HEK293 (cell line): ENCODE measurements around the gene CD84.

Source experiments
- CTCF ChIA-PET: fragments of 350-600 bp; formaldehyde crosslinking; extraction: SDS; loops from one replicate; lab custom pipeline; 2021; ENCODE audit warnings: antibody characterized with exemption; lab: Yijun Ruan, JAX
- POLR2A ChIA-PET: fragments of 300-600 bp; formaldehyde crosslinking; extraction: SDS; loops from one replicate; lab custom pipeline; 2020; ENCODE audit warnings: antibody characterized with exemption, inconsistent platforms; lab: Yijun Ruan, JAX
- H3K27ac ChIP-seq: fragments of 200-500 bp; sonication (Bioruptor generic); 2 replicates; pipeline ENCODE4 v1.5.1; 2014; ENCODE audit warnings: low read depth, low read length, control low read depth, inconsistent platforms; ENCODE audit errors: extremely low read depth
- H3K36me3 ChIP-seq, 2 experiments: fragments of 200-500 bp in 1 of 2; sonication (Bioruptor generic) in 1 of 2; 1 replicate in 1 of 2; 2 replicates in 1 of 2; pipeline ENCODE4 v1.5.1; 2014 to 2017; ENCODE audit warnings: inconsistent platforms in 2 of 2, low read length in 2 of 2; ENCODE audit not compliant: control insufficient read depth in 2 of 2, insufficient read depth in 1 of 2
- H3K4me1 ChIP-seq: fragments of 200-500 bp; sonication (Bioruptor generic); 2 replicates; pipeline ENCODE4 v1.5.1; 2014; ENCODE audit warnings: mild to moderate bottlenecking, low read length, inconsistent platforms; ENCODE audit not compliant: control insufficient read depth, insufficient read depth
- H3K4me3 ChIP-seq: 2 replicates; pipeline ENCODE4 v1.5.1; 2011; ENCODE audit warnings: low read depth, mild to moderate bottlenecking, control low read depth, low read length, moderate library complexity
- H3K9me3 ChIP-seq: fragments of 200-500 bp; sonication (Bioruptor generic); 2 replicates; pipeline ENCODE4 v1.5.1; 2014; ENCODE audit warnings: low read depth, low read length, inconsistent platforms; ENCODE audit not compliant: control insufficient read depth, insufficient read depth
- GLI2 ChIP-seq: fragments of 450-650 bp; formaldehyde crosslinking; IDR thresholded peaks from 2 replicates; pipeline ENCODE4; 2017; ENCODE audit warnings: missing biosample characterization, missing genetic modification characterization, low read depth, borderline replicate concordance
- PRDM1 ChIP-seq: fragments of 450-650 bp; formaldehyde crosslinking; IDR thresholded peaks from 2 replicates; pipeline ENCODE4; 2016; ENCODE audit warnings: missing biosample characterization, missing genetic modification characterization
- ZFP41 ChIP-seq: fragments of 450-650 bp; formaldehyde crosslinking; IDR thresholded peaks from 2 replicates; pipeline ENCODE4 v1.5.1; 2016; ENCODE audit warnings: missing biosample characterization, missing genetic modification characterization, borderline replicate concordance
- ZFP69B ChIP-seq: fragments of 450-650 bp; formaldehyde crosslinking; IDR thresholded peaks from 2 replicates; pipeline ENCODE4 v1.5.1; 2016; ENCODE audit warnings: missing biosample characterization, missing genetic modification characterization
- ZNF133 ChIP-seq: fragments of 450-650 bp; formaldehyde crosslinking; IDR thresholded peaks from 2 replicates; pipeline ENCODE4 v1.5.1; 2016; ENCODE audit warnings: missing biosample characterization, missing genetic modification characterization
- ZNF16 ChIP-seq: fragments of 450-650 bp; formaldehyde crosslinking; IDR thresholded peaks from 2 replicates; pipeline ENCODE4 v1.5.1; 2016; ENCODE audit warnings: low read depth, missing biosample characterization, missing genetic modification characterization
- ZNF175 ChIP-seq: fragments of 450-650 bp; formaldehyde crosslinking; IDR thresholded peaks from 2 replicates; pipeline ENCODE4 v1.5.1; 2016; ENCODE audit warnings: missing biosample characterization, missing genetic modification characterization
- ZNF211 ChIP-seq: fragments of 450-650 bp; formaldehyde crosslinking; IDR thresholded peaks from 2 replicates; pipeline ENCODE4 v1.5.1; 2016; ENCODE audit warnings: low read depth, missing biosample characterization, missing genetic modification characterization
- ZNF324 ChIP-seq: fragments of 450-650 bp; formaldehyde crosslinking; IDR thresholded peaks from 2 replicates; pipeline ENCODE4 v1.5.1; 2016; ENCODE audit warnings: missing biosample characterization, missing genetic modification characterization
- ZNF391 ChIP-seq: fragments of 450-650 bp; formaldehyde crosslinking; IDR thresholded peaks from 2 replicates; pipeline ENCODE4 v1.5.1; 2016; ENCODE audit warnings: low read depth, missing biosample characterization, missing genetic modification characterization, borderline replicate concordance
- ZNF521 ChIP-seq: fragments of 450-650 bp; formaldehyde crosslinking; IDR thresholded peaks from 2 replicates; pipeline ENCODE4 v1.5.1; 2017; ENCODE audit warnings: missing biosample characterization, mild to moderate bottlenecking, missing genetic modification characterization
- TF ChIP-seq, protein P1 (sequence below): fragments of 450-650 bp; formaldehyde crosslinking; IDR thresholded peaks from 2 replicates; pipeline ENCODE4 v1.5.1; 2017; ENCODE audit warnings: missing biosample characterization, missing genetic modification characterization
- TF ChIP-seq, protein P2 (sequence below): fragments of 450-650 bp; formaldehyde crosslinking; IDR thresholded peaks from 2 replicates; pipeline ENCODE4 v1.5.1; 2017; ENCODE audit warnings: missing biosample characterization, missing genetic modification characterization
- TF ChIP-seq, protein P3 (sequence below): fragments of 450-650 bp; formaldehyde crosslinking; conservative IDR thresholded peaks from 2 replicates; pipeline ENCODE4 v1.5.1; 2016; ENCODE audit warnings: low read depth, missing biosample characterization, missing genetic modification characterization
- TF ChIP-seq, protein P4 (sequence below): fragments of 450-650 bp; formaldehyde crosslinking; IDR thresholded peaks from 2 replicates; pipeline ENCODE4 v1.5.1; 2017; ENCODE audit warnings: missing biosample characterization, missing genetic modification characterization
- TF ChIP-seq, protein P5 (sequence below): fragments of 450-650 bp; IDR thresholded peaks from 2 replicates; pipeline ENCODE4 v1.5.1; 2018; ENCODE audit warnings: missing biosample characterization, missing genetic modification characterization
- TF ChIP-seq, protein P6 (sequence below): fragments of 450-650 bp; formaldehyde crosslinking; IDR thresholded peaks from 2 replicates; pipeline ENCODE4 v1.5.1; 2016; ENCODE audit warnings: missing biosample characterization, missing genetic modification characterization

The CD84 gene

DNA sequence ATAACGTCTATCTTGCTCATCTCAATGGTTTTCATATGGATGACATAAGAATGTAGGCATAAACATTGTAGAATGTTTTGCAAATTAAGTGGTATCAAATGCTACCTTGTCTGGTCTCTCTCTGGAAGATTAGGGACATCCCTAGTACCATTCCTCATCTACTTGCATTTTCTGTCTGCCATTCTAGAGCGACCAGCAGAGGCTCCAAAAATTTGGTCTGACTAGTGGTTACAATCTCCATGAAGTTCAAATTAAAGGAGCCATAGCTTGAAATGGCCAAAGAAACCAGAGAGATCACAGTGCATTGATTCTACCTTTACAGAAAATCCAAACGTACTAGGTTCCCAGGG, 1.1 kb downstream of the CD84 start (continued):
- TF ChIP-seq, protein P1, sequence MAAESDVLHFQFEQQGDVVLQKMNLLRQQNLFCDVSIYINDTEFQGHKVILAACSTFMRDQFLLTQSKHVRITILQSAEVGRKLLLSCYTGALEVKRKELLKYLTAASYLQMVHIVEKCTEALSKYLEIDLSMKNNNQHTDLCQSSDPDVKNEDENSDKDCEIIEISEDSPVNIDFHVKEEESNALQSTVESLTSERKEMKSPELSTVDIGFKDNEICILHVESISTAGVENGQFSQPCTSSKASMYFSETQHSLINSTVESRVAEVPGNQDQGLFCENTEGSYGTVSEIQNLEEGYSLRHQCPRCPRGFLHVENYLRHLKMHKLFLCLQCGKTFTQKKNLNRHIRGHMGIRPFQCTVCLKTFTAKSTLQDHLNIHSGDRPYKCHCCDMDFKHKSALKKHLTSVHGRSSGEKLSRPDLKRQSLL (tag by site-specific recombination) = no peak

DNA sequence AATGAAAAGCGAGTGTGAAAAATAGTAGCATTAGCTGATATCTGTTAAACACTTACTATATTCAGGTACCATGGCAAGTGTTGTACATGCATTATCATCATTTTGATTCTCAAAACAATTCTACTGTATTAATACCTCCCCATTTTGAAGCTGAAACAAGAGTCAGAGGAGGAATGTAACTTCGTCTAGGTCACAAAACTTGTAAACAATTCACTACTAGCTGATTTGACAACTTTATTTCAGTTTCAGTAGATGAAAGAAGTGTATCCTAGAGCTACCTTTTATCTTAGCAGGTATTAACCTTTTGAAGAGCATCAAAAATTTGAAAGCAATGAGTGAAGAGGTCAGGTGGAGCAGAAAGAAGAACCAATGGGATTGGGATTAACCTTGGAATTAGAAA, 1.6 kb downstream of the CD84 start:
- POLR2A ChIA-PET = no interaction called here
- H3K4me3 ChIP-seq = no peak overlapping the region
- no peaks in the 10 kb centered on the region for H3K9me3 ChIP-seq
- H3K27ac ChIP-seq = no peak overlapping the region
- CTCF ChIA-PET = interaction anchor here (0.6 kb wide), 3 partner anchors 391 to 1376 kb away, joined by 3 to 4 read pairs (median 3); no protein-coding TSS in a partner anchor
- no peak for TF ChIP-seq ZNF133 (tag by site-specific recombination)
- TF ChIP-seq, protein P2, sequence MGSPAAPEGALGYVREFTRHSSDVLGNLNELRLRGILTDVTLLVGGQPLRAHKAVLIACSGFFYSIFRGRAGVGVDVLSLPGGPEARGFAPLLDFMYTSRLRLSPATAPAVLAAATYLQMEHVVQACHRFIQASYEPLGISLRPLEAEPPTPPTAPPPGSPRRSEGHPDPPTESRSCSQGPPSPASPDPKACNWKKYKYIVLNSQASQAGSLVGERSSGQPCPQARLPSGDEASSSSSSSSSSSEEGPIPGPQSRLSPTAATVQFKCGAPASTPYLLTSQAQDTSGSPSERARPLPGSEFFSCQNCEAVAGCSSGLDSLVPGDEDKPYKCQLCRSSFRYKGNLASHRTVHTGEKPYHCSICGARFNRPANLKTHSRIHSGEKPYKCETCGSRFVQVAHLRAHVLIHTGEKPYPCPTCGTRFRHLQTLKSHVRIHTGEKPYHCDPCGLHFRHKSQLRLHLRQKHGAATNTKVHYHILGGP (tag by site-specific recombination) = no peak
- no peak for TF ChIP-seq ZFP41 (tag by site-specific recombination)
- TF ChIP-seq, protein P3, sequence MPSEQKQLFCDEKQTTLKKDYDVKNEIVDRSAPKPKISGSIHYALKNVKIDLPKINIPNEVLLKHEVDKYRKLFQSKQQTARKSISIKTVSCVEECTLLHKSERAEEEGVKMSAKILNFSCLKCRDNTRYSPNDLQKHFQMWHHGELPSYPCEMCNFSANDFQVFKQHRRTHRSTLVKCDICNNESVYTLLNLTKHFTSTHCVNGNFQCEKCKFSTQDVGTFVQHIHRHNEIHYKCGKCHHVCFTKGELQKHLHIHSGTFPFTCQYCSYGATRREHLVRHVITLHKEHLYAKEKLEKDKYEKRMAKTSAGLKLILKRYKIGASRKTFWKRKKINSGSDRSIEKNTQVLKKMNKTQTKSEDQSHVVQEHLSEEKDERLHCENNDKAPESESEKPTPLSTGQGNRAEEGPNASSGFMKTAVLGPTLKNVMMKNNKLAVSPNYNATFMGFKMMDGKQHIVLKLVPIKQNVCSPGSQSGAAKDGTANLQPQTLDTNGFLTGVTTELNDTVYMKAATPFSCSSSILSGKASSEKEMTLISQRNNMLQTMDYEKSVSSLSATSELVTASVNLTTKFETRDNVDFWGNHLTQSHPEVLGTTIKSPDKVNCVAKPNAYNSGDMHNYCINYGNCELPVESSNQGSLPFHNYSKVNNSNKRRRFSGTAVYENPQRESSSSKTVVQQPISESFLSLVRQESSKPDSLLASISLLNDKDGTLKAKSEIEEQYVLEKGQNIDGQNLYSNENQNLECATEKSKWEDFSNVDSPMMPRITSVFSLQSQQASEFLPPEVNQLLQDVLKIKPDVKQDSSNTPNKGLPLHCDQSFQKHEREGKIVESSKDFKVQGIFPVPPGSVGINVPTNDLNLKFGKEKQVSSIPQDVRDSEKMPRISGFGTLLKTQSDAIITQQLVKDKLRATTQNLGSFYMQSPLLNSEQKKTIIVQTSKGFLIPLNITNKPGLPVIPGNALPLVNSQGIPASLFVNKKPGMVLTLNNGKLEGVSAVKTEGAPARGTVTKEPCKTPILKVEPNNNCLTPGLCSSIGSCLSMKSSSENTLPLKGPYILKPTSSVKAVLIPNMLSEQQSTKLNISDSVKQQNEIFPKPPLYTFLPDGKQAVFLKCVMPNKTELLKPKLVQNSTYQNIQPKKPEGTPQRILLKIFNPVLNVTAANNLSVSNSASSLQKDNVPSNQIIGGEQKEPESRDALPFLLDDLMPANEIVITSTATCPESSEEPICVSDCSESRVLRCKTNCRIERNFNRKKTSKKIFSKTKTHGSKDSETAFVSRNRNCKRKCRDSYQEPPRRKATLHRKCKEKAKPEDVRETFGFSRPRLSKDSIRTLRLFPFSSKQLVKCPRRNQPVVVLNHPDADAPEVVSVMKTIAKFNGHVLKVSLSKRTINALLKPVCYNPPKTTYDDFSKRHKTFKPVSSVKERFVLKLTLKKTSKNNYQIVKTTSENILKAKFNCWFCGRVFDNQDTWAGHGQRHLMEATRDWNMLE (tag by site-specific recombination) = no peak
- TF ChIP-seq, protein P4, sequence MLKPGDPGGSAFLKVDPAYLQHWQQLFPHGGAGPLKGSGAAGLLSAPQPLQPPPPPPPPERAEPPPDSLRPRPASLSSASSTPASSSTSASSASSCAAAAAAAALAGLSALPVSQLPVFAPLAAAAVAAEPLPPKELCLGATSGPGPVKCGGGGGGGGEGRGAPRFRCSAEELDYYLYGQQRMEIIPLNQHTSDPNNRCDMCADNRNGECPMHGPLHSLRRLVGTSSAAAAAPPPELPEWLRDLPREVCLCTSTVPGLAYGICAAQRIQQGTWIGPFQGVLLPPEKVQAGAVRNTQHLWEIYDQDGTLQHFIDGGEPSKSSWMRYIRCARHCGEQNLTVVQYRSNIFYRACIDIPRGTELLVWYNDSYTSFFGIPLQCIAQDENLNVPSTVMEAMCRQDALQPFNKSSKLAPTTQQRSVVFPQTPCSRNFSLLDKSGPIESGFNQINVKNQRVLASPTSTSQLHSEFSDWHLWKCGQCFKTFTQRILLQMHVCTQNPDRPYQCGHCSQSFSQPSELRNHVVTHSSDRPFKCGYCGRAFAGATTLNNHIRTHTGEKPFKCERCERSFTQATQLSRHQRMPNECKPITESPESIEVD (tag by site-specific recombination) = no peak
- TF ChIP-seq, protein P5, sequence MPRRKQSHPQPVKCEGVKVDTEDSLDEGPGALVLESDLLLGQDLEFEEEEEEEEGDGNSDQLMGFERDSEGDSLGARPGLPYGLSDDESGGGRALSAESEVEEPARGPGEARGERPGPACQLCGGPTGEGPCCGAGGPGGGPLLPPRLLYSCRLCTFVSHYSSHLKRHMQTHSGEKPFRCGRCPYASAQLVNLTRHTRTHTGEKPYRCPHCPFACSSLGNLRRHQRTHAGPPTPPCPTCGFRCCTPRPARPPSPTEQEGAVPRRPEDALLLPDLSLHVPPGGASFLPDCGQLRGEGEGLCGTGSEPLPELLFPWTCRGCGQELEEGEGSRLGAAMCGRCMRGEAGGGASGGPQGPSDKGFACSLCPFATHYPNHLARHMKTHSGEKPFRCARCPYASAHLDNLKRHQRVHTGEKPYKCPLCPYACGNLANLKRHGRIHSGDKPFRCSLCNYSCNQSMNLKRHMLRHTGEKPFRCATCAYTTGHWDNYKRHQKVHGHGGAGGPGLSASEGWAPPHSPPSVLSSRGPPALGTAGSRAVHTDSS (tag by site-specific recombination) = no peak
- TF ChIP-seq GLI2 = no peak
- no peak for TF ChIP-seq ZNF211
- TF ChIP-seq ZNF391 (tag by site-specific recombination) = no peak
- no peak for TF ChIP-seq ZNF521 (tag by site-specific recombination)
- no peak for TF ChIP-seq ZNF16
- TF ChIP-seq ZFP69B = no peak
- no peak for TF ChIP-seq ZNF324
- TF ChIP-seq PRDM1 (tag by site-specific recombination) = no peak
- no peak for TF ChIP-seq ZNF175
- TF ChIP-seq, protein P6, sequence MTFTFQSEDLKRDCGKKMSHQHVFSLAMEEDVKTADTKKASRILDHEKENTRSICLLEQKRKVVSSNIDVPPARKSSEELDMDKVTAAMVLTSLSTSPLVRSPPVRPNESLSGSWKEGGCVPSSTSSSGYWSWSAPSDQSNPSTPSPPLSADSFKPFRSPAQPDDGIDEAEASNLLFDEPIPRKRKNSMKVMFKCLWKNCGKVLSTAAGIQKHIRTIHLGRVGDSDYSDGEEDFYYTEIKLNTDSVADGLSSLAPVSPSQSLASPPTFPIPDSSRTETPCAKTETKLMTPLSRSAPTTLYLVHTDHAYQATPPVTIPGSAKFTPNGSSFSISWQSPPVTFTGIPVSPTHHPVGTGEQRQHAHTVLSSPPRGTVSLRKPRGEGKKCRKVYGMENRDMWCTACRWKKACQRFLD (tag by site-specific recombination) = no peak
- TF ChIP-seq, all 188 proteins: peak for 0
- H3K36me3 ChIP-seq = no peaks in the 10 kb centered on the region
- H3K4me1 ChIP-seq = no peaks in the 10 kb centered on the region
